Suprapubic skin (tissue), 4 donors: ENCODE data around the gene CCL27. TPM values are rescaled to one million over a fixed set of nuclear protein-coding genes. Genes with fewer than 3 reads are reported as not detected.

Source experiments
- DNase-seq, 2 donors: peaks; one replicate each; pipeline ENCODE4 v3.0.0-alpha.2; 2019; ENCODE audit warnings: low spot score in 2 of 2
- H3K27ac ChIP-seq: fragments of 200-600 bp; sonication (generic); one replicate; pipeline ENCODE4 v1.5.1; 2019
- H3K27me3 ChIP-seq: fragments of 200-600 bp; sonication (generic); one replicate; pipeline ENCODE4 v1.5.1; 2019
- H3K36me3 ChIP-seq: fragments of 200-600 bp; sonication (generic); one replicate; pipeline ENCODE4 v1.5.1; 2019
- H3K4me1 ChIP-seq: fragments of 200-600 bp; sonication (generic); one replicate; pipeline ENCODE4 v1.5.1; 2019
- H3K4me3 ChIP-seq: fragments of 200-600 bp; sonication (generic); one replicate; pipeline ENCODE4 v1.5.1; 2019; ENCODE audit warnings: mild to moderate bottlenecking
- H3K9me3 ChIP-seq: fragments of 200-600 bp; sonication (generic); one replicate; pipeline ENCODE4 v1.5.1; 2019
- EP300 ChIP-seq: sonication (generic); formaldehyde crosslinking; IDR thresholded peaks from one replicate; pipeline ENCODE4 v1.6.1; 2017; ENCODE audit warnings: antibody characterized with exemption
- POLR2A ChIP-seq, 2 donors: fragments of 450-650 bp; IDR thresholded peaks; one replicate each; pipeline ENCODE4 v1.6.1; 2017; ENCODE audit warnings: antibody characterized with exemption in 2 of 2, mild to moderate bottlenecking in 2 of 2, moderate library complexity in 2 of 2
- POLR2AphosphoS5 ChIP-seq, 3 donors: sonication (generic); formaldehyde crosslinking; IDR thresholded peaks; one replicate each; pipeline ENCODE4 v1.6.1; 2017; ENCODE audit warnings: antibody characterized with exemption in 3 of 3
- WGBS: methylation state at CpG from one replicate; pipeline ENCODE4 v1.1.5; 2018; 5-methylcytosine and 5-hydroxymethylcytosine counted together
- total RNA-seq, 4 donors: library from RNA; depleted of rRNA; stranded (reverse); fragments of >200 nt; gene quantifications; one replicate each; pipeline ENCODE4 v1.1.0, GENCODE V29; 2016
- TF ChIP-seq, protein P1 (sequence below), 2 donors: fragments of 200-600 bp in 1 of 2; fragments of 450-650 bp in 1 of 2; sonication (generic) in 1 of 2; IDR thresholded peaks; one replicate each; pipeline ENCODE4 v1.5.1; 2016 to 2019; ENCODE audit warnings: antibody characterized with exemption in 2 of 2, mild to moderate bottlenecking in 1 of 2, moderate library complexity in 1 of 2

Gene CCL27
- total RNA-seq, 4 donors from 2014 or later = 169 to 357 (median 233) TPM

DNA sequence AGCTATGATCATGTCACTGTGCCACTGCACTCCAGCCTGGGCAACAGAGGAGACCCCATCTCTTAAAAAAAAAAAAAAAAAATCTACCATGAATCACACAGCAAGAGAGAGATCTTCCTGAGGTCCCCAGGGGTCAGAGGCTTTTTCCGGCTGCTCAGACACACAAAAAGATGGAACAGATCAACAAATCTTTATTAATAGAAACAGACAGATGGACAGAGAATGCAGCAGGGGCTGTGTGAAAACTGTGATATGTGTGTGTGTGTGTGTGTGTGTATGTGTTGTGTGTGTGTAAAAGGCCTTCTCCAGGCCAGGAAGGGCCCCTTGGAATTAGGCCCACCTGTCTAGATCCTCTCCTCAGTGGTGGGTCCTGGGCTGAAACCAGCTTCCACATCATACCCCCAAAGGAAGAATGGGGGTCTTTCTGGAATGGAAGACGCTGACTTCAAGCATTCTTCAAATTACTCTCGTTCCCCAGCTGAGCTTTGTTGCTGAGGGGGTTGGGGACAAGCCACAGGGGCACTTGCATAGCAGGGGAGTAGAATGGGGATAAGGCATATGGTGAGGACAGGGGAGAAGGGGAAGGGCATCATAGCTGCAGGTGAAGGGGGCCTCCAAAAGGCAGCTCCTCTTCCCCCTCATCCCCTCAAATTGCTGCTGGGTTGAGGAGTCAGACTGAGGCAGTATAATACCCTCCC lies 27.8 kb downstream of the CCL27 start:
- H3K9me3 ChIP-seq = no peaks in the 10 kb centered on the region
- H3K27ac ChIP-seq = no peak overlapping the region
- TF ChIP-seq POLR2A (IDR thresholded peaks at IDR 0.05) (no peak), EP300 (no peak), POLR2AphosphoS5 (IDR thresholded peaks at IDR 0.05) (no peak)
- TF ChIP-seq, protein P1, sequence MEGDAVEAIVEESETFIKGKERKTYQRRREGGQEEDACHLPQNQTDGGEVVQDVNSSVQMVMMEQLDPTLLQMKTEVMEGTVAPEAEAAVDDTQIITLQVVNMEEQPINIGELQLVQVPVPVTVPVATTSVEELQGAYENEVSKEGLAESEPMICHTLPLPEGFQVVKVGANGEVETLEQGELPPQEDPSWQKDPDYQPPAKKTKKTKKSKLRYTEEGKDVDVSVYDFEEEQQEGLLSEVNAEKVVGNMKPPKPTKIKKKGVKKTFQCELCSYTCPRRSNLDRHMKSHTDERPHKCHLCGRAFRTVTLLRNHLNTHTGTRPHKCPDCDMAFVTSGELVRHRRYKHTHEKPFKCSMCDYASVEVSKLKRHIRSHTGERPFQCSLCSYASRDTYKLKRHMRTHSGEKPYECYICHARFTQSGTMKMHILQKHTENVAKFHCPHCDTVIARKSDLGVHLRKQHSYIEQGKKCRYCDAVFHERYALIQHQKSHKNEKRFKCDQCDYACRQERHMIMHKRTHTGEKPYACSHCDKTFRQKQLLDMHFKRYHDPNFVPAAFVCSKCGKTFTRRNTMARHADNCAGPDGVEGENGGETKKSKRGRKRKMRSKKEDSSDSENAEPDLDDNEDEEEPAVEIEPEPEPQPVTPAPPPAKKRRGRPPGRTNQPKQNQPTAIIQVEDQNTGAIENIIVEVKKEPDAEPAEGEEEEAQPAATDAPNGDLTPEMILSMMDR (IDR thresholded peaks at IDR 0.05) = no peak
- peaks cover 2% of the 10 kb centered on the region for H3K36me3 ChIP-seq
- H3K27me3 ChIP-seq = peaks cover 13% of the 10 kb centered on the region
- peaks cover 33% of the 10 kb centered on the region for H3K4me1 ChIP-seq
- WGBS = 84% methylated on average over 3 of the region's 3 CpGs
- no peak overlapping the region for H3K4me3 ChIP-seq
- no peak for DNase-seq

DNA sequence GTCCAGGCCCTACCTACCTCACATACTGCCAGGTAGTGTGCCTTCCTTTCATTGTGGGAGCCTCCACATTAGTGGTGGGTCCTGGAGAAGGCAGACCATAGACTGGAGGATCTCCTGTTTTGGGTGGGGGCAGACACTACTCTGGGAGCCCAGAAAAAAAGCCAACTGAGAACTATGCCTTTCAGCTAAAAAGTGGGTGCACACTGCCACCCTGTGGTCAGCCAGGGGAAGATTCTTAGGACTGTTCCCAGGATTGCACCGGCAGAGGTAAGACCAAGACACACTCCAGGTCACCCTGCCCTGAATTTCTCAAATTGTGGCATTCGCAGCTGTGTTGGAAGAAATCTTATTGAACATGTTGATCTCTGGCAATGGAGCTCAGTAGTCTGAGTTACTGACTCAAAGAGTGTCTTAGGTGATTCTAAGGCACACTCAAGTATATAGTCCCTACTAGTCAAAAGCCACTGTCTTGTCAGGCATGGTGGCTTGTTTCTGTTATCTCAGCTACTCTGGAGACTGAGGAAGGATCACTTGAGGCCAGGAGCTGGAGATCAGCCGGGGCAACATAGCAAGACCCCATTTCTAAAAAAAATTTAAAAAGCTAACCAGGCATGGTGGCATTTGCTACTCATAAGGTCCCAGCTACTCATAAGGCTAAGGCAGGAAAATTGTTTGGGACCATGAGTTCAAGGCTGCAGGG lies 28.5 kb downstream of the CCL27 start:
- Histone ChIP-seq H3K4me1 (peaks cover 36% of the 10 kb centered on the region), H3K27me3 (peaks cover 20% of the 10 kb centered on the region), H3K9me3 (no peaks in the 10 kb centered on the region), H3K4me3 (no peak overlapping the region), H3K27ac (no peak overlapping the region), H3K36me3 (peaks cover 2% of the 10 kb centered on the region)
- 14% methylated on average over 3 of the region's 3 CpGs for WGBS
- DNase-seq = no peak
- TF ChIP-seq, protein P1 (IDR thresholded peaks at IDR 0.05) = peak; percentile 77 to 85
- no peak for TF ChIP-seq EP300
- no peak for TF ChIP-seq POLR2AphosphoS5 (IDR thresholded peaks at IDR 0.05)
- TF ChIP-seq POLR2A (IDR thresholded peaks at IDR 0.05) = no peak

DNA sequence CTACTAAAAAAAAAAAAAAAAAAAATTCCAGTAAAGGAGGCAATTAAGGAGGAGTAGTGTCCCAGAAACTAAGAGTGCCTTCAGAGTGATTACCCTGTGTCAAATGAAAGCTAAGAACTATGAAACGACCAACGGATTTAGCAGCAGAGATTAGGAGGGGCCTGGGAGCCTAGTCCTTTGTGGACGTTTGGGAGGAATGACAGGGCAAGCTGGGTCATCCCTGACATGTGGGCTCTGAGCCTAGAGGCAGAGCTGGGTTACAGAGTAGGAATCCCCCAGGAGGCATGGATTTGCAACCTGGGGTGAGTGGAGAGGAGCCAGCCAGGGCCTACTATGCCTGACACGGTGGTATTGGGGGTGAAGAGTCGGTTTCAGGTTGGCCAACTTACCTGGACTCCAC lies 29.3 kb downstream of the CCL27 start:
- WGBS = 65% methylated on average over 5 of the region's 5 CpGs
- H3K27me3 ChIP-seq = peaks cover 28% of the 10 kb centered on the region
- no peak overlapping the region for H3K4me3 ChIP-seq
- peaks cover 37% of the 10 kb centered on the region for H3K4me1 ChIP-seq
- no peak for TF ChIP-seq POLR2AphosphoS5 (IDR thresholded peaks at IDR 0.05)
- TF ChIP-seq, protein P1 (IDR thresholded peaks at IDR 0.05) = no peak
- no peak for TF ChIP-seq POLR2A (IDR thresholded peaks at IDR 0.05)
- no peak for TF ChIP-seq EP300
- peaks cover 2% of the 10 kb centered on the region for H3K36me3 ChIP-seq
- no peaks in the 10 kb centered on the region for H3K9me3 ChIP-seq
- no peak overlapping the region for H3K27ac ChIP-seq
- no peak for DNase-seq

DNA sequence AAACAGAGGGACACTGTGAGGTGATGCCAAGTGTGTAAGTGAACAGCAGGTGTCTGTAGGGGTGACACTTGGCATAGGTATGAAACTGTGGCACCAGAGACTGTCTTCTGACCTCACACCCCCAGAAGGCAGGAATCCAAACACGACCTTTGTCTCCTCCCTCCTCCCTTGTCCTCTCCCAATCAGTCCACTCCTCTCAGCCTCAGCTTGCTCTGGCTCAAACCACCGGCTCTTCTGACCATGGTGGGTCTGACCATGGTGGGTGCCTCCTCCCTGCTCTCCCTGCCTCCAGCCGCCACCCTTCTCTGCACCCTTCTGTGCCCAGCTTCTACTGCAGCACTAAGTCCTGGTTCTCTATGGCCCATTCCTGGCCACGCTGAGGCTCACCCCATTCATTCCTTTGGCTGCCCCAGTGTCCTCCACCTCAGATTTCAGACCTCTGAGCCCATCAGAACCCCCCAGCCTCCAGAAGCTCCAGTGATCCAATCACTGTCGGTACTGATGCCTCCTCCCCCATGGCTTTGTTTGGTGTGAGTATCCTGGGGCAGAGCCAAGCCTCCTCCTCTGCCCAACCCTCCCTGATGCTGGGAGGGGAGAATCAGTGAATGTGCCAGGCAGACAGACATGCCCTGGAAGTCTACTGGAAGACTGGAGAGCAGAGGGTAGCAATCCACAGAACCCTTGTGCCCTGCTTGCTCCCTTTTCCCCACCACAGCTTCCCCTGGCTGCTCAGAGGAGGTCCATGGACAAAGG lies 31.9 kb downstream of the CCL27 start:
- H3K27ac ChIP-seq = no peak overlapping the region
- H3K27me3 ChIP-seq = peaks cover 53% of the 10 kb centered on the region
- H3K4me3 ChIP-seq = no peak overlapping the region
- peaks cover 20% of the 10 kb centered on the region for H3K4me1 ChIP-seq
- TF ChIP-seq, protein P1 (IDR thresholded peaks at IDR 0.05) = no peak
- TF ChIP-seq POLR2A (IDR thresholded peaks at IDR 0.05) (no peak), EP300 (no peak), POLR2AphosphoS5 (IDR thresholded peaks at IDR 0.05) (no peak)
- DNase-seq = no peak
- WGBS = 29% methylated on average over 5 of the region's 5 CpGs
- H3K9me3 ChIP-seq = no peaks in the 10 kb centered on the region
- H3K36me3 ChIP-seq = peaks cover 2% of the 10 kb centered on the region

DNA sequence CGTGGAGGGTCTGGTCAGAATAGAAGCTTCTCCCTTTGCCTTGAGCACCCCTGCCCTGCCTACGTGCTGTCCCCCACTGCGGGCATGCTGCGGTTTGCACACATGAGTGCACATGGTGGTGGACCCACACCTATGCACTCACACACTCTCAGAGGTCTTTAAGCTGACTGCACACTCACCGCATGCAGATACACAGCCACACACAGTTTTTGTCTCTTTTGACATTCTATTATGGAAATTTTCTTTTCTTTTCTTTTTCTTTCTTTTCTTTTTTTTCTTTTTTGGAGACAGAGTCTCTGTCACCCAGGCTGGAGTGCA lies 33.0 kb downstream of the CCL27 start:
- no peak for TF ChIP-seq POLR2A (IDR thresholded peaks at IDR 0.05)
- TF ChIP-seq, protein P1 (IDR thresholded peaks at IDR 0.05) = no peak
- TF ChIP-seq POLR2AphosphoS5 (IDR thresholded peaks at IDR 0.05) = no peak
- TF ChIP-seq EP300 = no peak
- WGBS = 41% methylated on average over 5 of the region's 5 CpGs

More for the DNA sequence above, 33.0 kb downstream of the CCL27 start:
- H3K27me3 ChIP-seq = peaks cover 64% of the 10 kb centered on the region
- peak overlapping the region; percentile 50 for H3K4me3 ChIP-seq
- H3K27ac ChIP-seq = no peak overlapping the region
- no peak for DNase-seq
- no peaks in the 10 kb centered on the region for H3K36me3 ChIP-seq
- H3K9me3 ChIP-seq = no peaks in the 10 kb centered on the region
- H3K4me1 ChIP-seq = peaks cover 20% of the 10 kb centered on the region
